Osteocyte (in vitro differentiated cells): ENCODE data around the gene CSTF3. TPM values are rescaled to one million over a fixed set of nuclear protein-coding genes. Genes with fewer than 3 reads are reported as not detected.
"Not testable (repeated sequence)": the region's sequence is repeated elsewhere in the genome, so short reads cannot be mapped to it uniquely, and the experiment has no call there.

ENCODE experiments used
- DNase-seq: peaks from one replicate; pipeline ENCODE4 v3.0.0; 2021; ENCODE audit warnings: mixed read lengths; ENCODE audit not compliant: unreplicated experiment; ENCODE audit errors: extremely low spot score
- H3K27ac Mint-ChIP-seq: one replicate; pipeline ENCODE4 v1.8.0; 2021; ENCODE audit warnings: mild to moderate bottlenecking, mixed read lengths; ENCODE audit not compliant: unreplicated experiment
- H3K27me3 Mint-ChIP-seq: one replicate; pipeline ENCODE4 v1.8.0; 2021; ENCODE audit warnings: mixed read lengths; ENCODE audit not compliant: unreplicated experiment
- H3K36me3 Mint-ChIP-seq: one replicate; pipeline ENCODE4 v1.8.0; 2021; ENCODE audit warnings: mixed read lengths; ENCODE audit not compliant: unreplicated experiment
- H3K4me1 Mint-ChIP-seq: one replicate; pipeline ENCODE4 v1.8.0; 2021; ENCODE audit warnings: mixed read lengths; ENCODE audit not compliant: unreplicated experiment
- H3K4me3 Mint-ChIP-seq: one replicate; pipeline ENCODE4 v1.8.0; 2021; ENCODE audit warnings: mild to moderate bottlenecking, moderate library complexity, mixed read lengths; ENCODE audit not compliant: unreplicated experiment
- H3K9me3 Mint-ChIP-seq: one replicate; pipeline ENCODE4 v1.8.0; 2021; ENCODE audit warnings: mixed read lengths; ENCODE audit not compliant: unreplicated experiment
- CTCF ChIP-seq: fragments of 200-600 bp; sonication (generic); IDR thresholded peaks from 2 replicates; pipeline ENCODE4 v1.5.0; 2021; ENCODE audit warnings: antibody characterized with exemption, mild to moderate bottlenecking, moderate library complexity
- total RNA-seq: library from RNA; stranded (reverse); gene quantifications from 2 replicates; pipeline ENCODE4 v1.2.1, GENCODE V29; 2021

The CSTF3 gene
- total RNA-seq, 1 donor from 2014 or later, result 27.8 TPM

DNA sequence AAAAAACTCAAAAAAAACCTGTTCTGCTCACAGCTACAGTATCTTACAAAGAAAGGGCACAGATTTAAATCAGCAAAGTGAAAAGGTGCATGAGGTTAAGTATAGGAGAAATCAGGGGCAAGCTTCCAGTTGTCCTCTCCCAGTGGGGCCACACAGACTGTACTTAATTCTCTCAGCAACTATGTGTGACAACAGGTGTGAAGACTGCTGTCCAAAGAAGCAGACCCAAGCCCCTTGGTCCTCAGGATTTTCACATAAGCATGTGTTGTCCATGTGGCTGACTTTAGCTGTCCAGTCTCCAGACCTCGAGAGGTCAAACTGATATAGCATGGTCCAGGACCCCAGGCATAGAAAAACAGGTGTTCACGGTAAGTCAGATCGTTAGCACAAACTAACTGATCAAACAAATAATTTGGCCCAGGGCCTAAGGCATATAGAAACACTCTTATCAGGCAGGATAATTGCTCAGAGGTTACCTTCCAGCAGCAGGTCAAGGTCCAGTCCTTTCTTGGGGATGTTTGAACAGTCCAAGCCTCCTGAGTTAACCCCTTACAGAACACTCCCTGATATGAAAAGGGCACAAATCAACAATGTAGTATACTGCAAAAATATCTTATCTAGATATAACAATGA lies 21.1 kb upstream of the CSTF3 start:
- Mint-ChIP-seq H3K36me3 (no peaks in the 10 kb centered on the region), H3K27me3 (no peaks in the 10 kb centered on the region), H3K4me1 (no peaks in the 10 kb centered on the region), H3K4me3 (no peak overlapping the region), H3K27ac (no peak overlapping the region), H3K9me3 (no peaks in the 10 kb centered on the region)
- TF ChIP-seq CTCF, result no peak
- no peak for DNase-seq

- Mint-ChIP-seq H3K27me3 (no peaks in the 10 kb centered on the region), H3K9me3 (no peaks in the 10 kb centered on the region), H3K4me1 (no peaks in the 10 kb centered on the region), H3K36me3 (no peaks in the 10 kb centered on the region), H3K4me3 (no peak overlapping the region), H3K27ac (no peak overlapping the region)
- DNase-seq, result no peak
- no peak for TF ChIP-seq CTCF
Measured at GRCh38 chr11:33179348-33179803, 18.1 kb upstream of the CSTF3 start.

GRCh38 chr11:33178443-33179180 lies 17.3 kb upstream of the CSTF3 start:
- H3K27ac Mint-ChIP-seq, result no peak overlapping the region
- no peak for TF ChIP-seq CTCF
- H3K9me3 Mint-ChIP-seq, result no peaks in the 10 kb centered on the region
- DNase-seq, result no peak
- H3K36me3 Mint-ChIP-seq, result no peaks in the 10 kb centered on the region
- H3K4me3 Mint-ChIP-seq, result no peak overlapping the region
- H3K27me3 Mint-ChIP-seq, result no peaks in the 10 kb centered on the region
- H3K4me1 Mint-ChIP-seq, result no peaks in the 10 kb centered on the region

DNA sequence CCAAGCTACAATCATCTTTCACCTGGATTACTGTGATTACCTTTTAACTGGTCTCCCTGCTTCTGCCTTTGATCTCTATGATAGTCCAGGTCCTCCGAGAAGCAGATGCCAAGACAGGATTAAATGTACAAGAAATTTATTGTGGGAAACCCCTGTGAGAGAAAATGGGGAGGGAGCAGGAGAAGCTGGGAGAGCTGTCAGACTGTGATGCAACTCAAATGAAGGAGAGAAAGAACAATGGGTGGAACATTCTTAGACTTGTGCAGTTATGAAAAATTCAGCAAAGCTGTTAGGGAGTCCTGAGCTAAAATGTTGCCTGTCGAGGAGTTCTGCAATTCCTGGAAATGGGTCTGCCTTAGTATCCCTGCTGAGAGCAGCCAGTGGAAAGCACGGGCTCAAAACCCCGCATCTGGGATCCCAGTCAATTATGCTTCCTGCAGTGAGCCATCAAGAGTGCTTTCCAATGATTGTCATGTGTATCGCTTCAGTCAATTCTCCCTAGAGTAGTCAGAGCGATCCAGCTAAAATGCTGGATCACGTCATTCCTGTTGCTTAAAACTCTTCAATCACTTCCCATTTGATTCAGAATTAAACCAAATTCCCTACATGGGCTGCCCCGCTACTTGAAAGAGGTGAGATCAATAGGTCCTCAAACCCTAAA lies 16.5 kb upstream of the CSTF3 start:
- no peaks in the 10 kb centered on the region for H3K9me3 Mint-ChIP-seq
- no peaks in the 10 kb centered on the region for H3K36me3 Mint-ChIP-seq
- no peaks in the 10 kb centered on the region for H3K4me1 Mint-ChIP-seq
- H3K4me3 Mint-ChIP-seq, result no peak overlapping the region
- H3K27ac Mint-ChIP-seq, result no peak overlapping the region
- TF ChIP-seq CTCF, result no peak
- H3K27me3 Mint-ChIP-seq, result no peaks in the 10 kb centered on the region
- DNase-seq, result no peak

DNA sequence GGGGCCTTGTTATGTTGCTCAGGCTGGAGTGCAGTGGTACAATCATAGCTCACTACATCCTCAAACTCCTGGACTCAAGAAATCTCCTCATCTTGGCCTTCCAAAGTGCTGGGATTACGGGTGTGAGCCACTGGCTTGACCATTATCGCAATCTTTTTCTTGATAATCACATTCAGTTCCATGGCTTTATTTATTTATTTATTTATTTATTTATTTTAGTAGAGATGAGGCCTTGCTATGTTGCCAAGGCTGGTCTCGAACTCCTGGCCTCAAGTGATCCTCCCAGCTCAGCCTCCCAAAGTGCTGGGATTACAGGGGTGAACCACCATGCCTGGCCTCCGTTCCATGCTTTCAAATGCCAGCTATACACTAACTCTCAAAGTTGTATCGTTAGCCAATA lies 15.5 kb upstream of the CSTF3 start:
- not testable (repeated sequence) for H3K4me1 Mint-ChIP-seq, H3K27me3 Mint-ChIP-seq, H3K9me3 Mint-ChIP-seq, DNase-seq, H3K4me3 Mint-ChIP-seq, H3K27ac Mint-ChIP-seq, H3K36me3 Mint-ChIP-seq
